Measurements from ENCODE around the gene RGS19. TPM values are rescaled to one million over a fixed set of nuclear protein-coding genes. Genes with fewer than 3 reads are reported as not detected.

Gene RGS19
- total RNA-seq, 4 donors from 2014 or later: 15.6 to 44.5 (median 20.4) TPM

- TF ChIP-seq, protein P1, sequence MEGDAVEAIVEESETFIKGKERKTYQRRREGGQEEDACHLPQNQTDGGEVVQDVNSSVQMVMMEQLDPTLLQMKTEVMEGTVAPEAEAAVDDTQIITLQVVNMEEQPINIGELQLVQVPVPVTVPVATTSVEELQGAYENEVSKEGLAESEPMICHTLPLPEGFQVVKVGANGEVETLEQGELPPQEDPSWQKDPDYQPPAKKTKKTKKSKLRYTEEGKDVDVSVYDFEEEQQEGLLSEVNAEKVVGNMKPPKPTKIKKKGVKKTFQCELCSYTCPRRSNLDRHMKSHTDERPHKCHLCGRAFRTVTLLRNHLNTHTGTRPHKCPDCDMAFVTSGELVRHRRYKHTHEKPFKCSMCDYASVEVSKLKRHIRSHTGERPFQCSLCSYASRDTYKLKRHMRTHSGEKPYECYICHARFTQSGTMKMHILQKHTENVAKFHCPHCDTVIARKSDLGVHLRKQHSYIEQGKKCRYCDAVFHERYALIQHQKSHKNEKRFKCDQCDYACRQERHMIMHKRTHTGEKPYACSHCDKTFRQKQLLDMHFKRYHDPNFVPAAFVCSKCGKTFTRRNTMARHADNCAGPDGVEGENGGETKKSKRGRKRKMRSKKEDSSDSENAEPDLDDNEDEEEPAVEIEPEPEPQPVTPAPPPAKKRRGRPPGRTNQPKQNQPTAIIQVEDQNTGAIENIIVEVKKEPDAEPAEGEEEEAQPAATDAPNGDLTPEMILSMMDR (IDR thresholded peaks at IDR 0.05; ENCODE audit: low read depth): no peak
These were observed 39.8 kb downstream of the RGS19 start for GRCh38 chr20:64039293-64040160.

DNA sequence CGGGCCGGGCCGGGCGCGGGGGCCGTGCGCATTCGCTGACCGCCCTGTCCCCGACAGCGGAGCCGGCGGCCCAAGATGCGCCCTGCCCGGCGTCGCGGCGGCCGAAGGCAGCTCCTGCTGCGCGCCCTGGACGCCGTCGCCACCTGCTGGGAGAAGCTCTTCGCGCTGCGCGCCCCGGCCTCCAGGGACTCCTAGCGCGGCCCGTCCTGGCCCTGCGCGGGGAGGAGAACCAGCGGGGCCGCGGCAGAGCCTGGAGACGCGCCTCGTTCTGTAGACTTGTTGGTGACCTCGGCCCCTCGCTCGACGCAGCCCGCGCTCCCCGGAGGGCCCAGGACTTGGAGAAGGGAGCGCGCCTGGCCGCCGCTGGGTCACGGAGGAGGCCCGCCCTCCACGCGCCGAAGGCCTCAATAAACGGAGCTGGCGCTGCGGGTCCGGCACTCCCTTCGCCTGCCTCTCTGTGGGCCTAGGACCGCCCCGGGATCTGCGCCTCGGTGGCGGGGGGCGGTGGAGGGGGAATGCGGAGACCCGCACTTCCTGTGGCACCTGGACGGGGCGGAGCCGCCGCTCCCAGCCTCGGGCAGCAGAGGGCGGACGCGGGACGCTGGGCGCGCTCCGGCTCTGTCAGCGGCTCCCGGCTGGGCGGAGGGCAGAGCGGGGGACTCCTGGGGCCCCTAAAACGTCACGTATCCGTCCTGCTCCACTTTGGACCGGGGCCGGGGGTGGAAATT is 40.6 kb downstream of the RGS19 start:
- TF ChIP-seq, protein P1 (IDR thresholded peaks at IDR 0.05; ENCODE audit: low read depth): no peak

- TF ChIP-seq, protein P1 (IDR thresholded peaks at IDR 0.05; ENCODE audit: low read depth): no peak
These were observed 41.1 kb downstream of the RGS19 start for GRCh38 chr20:64038224-64038564.

DNA sequence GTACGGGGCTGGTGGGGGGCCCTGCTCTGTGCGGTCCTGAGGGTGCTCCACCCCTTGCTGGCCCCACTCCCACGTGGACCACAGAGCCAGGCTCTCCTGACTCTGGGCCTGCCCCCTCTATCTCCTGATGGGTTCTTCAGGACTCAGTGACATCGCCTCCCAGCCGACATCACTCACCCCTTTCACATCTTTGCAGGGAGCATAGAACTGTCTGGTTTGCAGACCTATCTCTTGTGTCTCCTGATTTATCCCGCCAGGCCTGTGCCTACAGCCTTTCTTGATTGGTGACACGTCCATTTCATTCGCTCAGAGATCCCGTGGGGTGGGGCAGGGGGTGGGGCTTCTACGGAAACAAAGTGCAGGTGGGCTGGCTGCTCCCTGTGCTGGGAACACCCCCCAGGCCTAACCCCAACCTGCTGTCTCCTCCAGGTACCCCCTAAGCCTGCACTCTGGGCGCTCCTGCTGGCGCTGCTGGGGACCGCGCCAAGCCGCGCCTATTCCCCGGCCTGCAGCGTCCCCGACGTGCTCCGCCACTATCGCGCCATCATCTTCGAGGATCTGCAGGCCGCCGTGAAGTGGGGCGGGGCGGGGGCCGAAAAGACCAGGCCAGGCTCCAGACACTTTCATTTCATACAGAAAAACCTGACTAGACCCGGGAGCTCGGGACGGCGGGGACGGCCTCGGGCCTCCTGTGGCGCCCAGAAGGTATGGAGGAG is 41.7 kb downstream of the RGS19 start:
- TF ChIP-seq, protein P1 (IDR thresholded peaks at IDR 0.05; ENCODE audit: low read depth): no peak

GRCh38 chr20:64037199-64037497 is 42.2 kb downstream of the RGS19 start:
- TF ChIP-seq, protein P1 (IDR thresholded peaks at IDR 0.05; ENCODE audit: low read depth): no peak

DNA sequence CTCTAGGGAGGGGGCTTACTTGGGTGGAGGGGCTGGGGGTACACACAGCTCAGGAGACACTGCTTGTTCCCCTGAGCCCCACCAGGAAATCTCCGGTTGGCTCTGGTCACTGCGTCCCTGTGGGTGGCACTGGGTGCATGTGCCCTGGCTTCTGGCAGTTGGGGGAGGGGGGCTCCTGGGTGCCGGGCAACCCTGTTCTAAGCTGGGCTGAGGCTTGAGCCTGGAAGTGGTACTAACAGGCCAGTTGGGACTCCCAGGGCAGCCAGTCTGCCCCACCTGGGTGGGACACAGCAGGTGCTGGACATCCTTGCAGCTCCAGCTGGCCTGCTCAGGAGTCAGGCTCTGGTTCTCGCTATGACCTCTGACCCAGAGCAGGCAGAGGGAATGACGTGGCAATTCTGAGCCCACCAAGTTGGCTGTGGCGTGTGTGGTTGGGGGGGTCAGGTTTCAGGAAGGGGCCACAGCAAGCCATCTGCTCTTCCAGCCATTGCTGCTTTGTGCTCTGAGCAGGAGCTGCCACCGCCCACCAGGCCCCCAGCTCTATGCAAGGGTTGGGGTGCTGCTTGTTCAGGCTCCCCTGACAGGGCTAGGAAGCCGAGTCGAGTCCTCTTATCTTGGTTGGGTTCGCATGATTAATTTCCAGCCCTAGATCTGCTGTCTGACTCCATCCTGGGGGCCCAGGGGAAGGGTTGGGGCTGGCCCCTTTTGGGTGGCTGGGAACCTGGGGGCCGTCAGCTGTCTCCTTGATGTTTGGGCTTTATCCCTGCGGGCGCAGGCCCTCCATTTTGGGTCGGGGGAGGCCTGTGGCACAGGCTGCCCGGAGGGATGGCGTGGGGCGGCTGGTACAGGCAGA is 42.7 kb downstream of the RGS19 start:
- TF ChIP-seq, protein P1 (IDR thresholded peaks at IDR 0.05; ENCODE audit: low read depth): no peak

Data from subcutaneous adipose tissue (tissue), 4 donors.